HG03280 (cell line): ENCODE results near the gene ABR.
"Not testable (repeated sequence)": the region's sequence is repeated elsewhere in the genome, so short reads cannot be mapped to it uniquely, and the experiment has no call there.

Experiments used
- ATAC-seq: cut with Tn5 transposase; IDR thresholded peaks from one replicate; pipeline ENCODE4 v1.9.1; 2021; ENCODE audit warnings: mild to moderate bottlenecking, moderate library complexity; ENCODE audit not compliant: unreplicated experiment

ABR gene

GRCh38 chr17:1050996-1051925, 128.5 kb downstream of the ABR start:
- no peak for ATAC-seq

GRCh38 chr17:1050246-1050995, 129.4 kb downstream of the ABR start:
- no peak for ATAC-seq

GRCh38 chr17:1049446-1050225, 130.1 kb downstream of the ABR start:
- ATAC-seq = no peak

DNA sequence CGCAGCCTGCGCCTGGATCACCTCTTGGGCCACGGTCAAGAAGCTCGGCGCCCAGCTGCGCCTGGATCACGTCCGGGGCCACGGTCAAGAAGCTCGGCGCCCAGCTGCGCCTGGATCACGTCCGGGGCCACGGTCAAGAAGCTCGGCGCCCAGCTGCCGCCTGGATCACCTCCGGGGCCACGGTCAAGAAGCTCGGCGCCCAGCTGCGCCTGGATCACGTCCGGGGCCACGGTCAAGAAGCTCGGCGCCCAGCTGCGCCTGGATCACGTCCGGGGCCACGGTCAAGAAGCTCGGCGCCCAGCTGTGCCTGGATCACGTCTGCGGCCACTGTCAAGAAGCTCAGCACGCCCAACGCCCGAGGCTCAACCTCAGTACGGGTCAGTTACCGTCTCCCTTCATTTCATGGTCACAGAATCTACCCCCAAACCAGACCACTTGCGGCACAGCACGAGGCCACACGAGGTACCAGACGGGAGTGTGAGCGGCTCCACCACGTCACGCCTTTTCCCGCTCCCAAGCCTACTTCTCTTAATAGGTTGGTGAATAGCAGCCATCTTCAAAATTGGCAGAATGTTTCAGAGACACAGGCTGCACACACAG, 131.2 kb downstream of the ABR start:
- not testable (repeated sequence) for ATAC-seq

GRCh38 chr17:1047879-1048470, 131.8 kb downstream of the ABR start:
- ATAC-seq = no peak

GRCh38 chr17:1047177-1047878, 132.5 kb downstream of the ABR start:
- ATAC-seq = no peak

GRCh38 chr17:1045456-1045855, 134.3 kb downstream of the ABR start:
- ATAC-seq = no peak

- ATAC-seq = not testable (repeated sequence)
Observed at GRCh38 chr17:1044387-1045009, 135.3 kb downstream of the ABR start.

DNA sequence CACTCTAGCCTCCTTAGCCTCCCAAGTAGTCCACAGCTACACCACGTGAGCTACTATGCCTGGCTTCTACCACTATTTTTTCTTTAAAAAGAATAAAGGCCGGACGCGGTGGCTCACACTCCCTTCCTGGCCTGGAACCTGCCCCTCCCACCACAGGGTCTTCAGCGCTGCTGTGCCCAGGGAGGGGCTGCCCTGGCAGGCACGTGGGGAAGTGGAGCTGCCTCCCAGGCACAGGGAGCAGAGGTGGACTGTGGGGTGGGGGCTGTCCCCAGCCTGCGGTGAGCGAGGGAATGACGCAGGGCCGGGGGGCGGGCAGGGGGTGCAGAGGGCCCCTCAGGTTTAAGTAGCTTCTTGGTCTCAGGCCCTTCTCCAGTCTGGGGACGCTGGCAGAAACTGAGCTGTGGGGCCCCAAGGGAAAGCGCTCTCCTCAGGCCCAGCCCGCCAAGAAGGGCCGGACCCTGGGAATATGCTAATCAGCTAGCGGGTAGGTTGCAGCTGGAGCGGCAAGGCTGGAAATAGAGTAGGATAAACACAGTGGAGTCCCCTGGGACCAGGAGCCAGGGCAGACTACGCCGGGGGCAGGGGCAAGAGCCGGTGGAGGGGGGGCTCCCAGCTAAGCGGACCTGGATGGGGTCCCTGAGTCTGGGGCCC, 136.1 kb downstream of the ABR start:
- no peak for ATAC-seq

DNA sequence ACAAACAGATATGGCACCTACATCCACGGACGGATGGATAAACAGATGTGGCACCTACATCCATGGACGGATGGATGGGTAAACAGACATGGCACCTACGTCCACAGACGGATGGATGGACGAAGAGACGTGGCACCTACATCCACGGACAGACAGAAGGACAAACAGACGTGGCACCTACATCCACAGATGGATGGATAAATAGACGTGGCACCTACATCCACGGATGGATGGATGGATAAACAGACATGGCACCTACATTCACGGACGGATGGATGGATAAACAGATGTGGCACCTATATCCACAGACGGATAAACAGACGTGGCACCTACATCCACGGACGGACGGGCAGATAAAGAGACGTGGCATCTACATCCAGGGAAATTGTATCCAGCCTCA, 137.3 kb downstream of the ABR start:
- ATAC-seq = no peak

DNA sequence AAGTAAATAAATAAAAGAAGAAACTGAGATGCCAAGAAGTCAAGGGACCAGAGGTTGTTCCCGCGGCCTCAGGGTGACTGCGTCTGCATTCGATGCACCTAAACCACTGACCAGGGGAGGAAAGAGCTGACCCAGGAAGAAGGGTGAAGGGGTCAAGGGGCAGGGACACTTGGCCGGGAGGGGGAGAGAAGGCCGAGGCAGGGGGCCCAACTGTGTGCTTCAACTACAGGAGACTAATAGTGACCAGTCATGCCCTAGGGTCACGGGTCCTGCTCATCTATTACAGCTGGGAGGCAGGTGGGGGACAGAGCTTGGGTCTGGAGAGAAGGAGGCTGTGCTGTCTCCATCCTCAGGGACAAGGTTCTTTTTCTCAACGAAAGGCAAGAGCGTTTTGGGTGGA, 138.0 kb downstream of the ABR start:
- no peak for ATAC-seq

DNA sequence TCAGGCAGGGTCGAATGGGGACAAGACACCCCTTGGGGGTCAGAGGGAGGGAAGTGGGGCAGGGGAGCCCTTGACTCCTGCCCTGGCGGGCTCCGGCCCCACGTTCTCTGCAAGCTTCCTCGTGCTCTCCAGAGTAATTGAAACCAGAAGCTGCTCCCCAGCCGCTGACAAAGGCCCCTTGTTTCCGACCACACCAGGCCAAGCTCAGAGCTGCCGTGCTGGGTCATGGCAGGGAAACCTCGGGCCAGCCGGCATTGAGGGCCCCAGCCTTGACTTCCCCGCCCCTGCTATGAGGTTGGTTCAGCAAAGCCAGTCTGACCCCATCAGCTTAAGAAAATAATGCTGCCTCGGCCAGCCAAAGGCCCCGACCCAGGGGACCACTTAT, 139.6 kb downstream of the ABR start:
- no peak for ATAC-seq

DNA sequence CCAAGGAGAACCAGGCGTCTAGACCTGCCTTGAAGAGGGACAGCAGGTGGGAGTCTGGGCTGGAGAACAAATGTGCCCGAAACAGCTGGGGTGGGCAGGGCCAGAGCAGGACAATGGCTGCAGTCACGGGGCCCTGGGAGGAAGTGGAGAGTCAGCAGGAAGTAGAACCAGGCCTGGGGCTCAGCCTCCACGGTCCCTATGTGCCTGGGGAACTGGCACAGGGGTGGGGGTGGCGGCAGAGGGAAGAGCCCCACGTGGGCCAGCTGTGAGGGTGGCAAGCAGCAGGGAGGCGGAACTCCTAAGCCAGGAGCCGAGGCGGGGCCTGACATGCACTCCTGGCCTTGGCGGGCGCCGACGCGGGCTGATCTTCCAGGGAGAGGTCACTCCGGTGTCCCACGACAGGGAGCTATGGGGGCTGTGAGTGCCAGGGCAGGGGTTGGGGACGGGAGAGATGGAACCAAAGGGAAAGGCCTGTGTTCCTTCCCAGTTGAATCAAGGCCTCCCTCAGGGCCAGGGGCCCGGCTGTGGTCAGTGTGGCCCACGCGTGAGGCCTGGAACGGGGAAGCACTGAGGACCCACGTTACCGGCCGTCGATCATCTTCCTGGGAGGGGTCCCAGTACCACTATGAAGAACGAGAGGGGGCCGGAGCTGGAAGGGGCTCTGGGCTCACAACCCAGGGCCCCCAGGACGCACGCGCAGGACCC, 140.1 kb downstream of the ABR start:
- no peak for ATAC-seq

DNA sequence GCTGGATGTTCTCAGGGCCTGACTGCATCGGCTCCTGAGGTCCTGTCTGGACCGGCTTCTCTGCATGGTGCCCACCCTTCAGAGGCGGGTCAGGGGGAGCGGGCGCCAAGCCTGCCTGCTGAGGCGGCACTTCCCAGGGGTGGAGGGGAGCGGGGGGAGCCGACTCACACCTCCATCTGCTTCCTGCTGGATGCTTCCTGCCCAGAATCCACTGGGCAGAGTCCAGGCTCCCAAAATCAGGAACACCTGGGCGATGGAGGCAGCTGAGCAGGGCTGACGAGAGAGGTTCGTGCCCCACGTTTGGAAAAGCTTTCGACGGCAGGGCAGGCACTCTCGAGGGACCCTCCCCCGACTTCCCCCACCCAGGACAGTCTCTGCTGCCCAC, 140.7 kb downstream of the ABR start:
- ATAC-seq = no peak

DNA sequence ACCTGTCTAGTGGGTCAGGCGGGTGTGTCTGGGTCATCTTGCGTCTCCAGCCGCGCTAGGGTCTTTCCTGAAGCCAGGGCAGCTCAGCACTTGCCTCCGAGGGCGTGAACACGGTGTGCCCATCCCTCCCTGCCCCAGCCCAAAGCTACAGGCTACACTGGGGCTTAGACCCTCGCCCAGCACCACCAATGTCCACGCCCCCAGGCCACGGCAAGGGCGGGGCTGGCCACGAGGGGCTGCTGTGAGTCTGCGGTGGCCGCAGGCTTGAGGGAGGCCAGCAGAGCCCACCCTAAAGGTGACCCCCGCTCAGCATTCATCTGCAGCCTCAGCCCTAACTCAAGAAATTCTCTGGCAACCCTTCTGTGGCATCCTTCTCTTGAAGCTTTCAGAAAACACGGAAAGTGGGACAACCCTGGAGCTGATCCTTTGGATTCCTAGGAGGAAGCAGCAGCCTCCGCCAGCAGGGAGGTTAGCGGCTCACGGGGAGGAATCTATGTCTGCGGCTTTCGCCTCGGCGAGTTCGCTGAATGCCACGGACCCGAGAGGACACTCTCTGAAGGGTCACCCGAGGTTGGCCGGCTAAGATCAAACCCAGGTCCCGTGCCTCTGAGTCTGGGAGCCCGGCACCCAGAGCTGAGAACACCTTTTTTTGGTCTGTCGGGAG, 141.2 kb downstream of the ABR start:
- ATAC-seq = no peak

GRCh38 chr17:1037238-1037879, 142.4 kb downstream of the ABR start:
- ATAC-seq = no peak

- ATAC-seq = no peak
Observed at GRCh38 chr17:1036845-1037237, 142.9 kb downstream of the ABR start.
